ACC112 (cell line): ENCODE results near the gene C1QTNF1.

ENCODE experiments used
- H2AFZ ChIP-seq: fragments of 200-600 bp; sonication (generic); one replicate; pipeline ENCODE4 v1.6.0; 2017; ENCODE audit warnings: antibody characterized with exemption, low read length; ENCODE audit not compliant: unreplicated experiment
- H3K27ac ChIP-seq: fragments of 200-600 bp; sonication (generic); 2 replicates; pipeline ENCODE4 v1.5.1; 2014; ENCODE audit warnings: low read depth, mild to moderate bottlenecking, antibody characterized with exemption, low read length, moderate library complexity
- H3K27me3 ChIP-seq: fragments of 200-600 bp; sonication (generic); 2 replicates; pipeline ENCODE4 v1.6.1; 2014; ENCODE audit warnings: mild to moderate bottlenecking, antibody characterized with exemption, low read length, moderate library complexity, mixed read lengths; ENCODE audit not compliant: insufficient read depth
- H3K36me3 ChIP-seq: fragments of 200-600 bp; sonication (generic); 2 replicates; pipeline ENCODE4 v1.6.1; 2016; ENCODE audit warnings: mild to moderate bottlenecking, antibody characterized with exemption, low read length, moderate library complexity, mixed read lengths; ENCODE audit not compliant: insufficient read depth
- H3K4me1 ChIP-seq: fragments of 200-600 bp; sonication (generic); one replicate; pipeline ENCODE4 v1.6.1; 2016; ENCODE audit warnings: low read length, mixed read lengths; ENCODE audit not compliant: insufficient read depth, unreplicated experiment, control insufficient read depth
- H3K4me3 ChIP-seq: fragments of 200-600 bp; sonication (generic); 2 replicates; pipeline ENCODE4 v1.5.1; 2014; ENCODE audit warnings: mild to moderate bottlenecking, low read depth, low read length
- H3K79me2 ChIP-seq: fragments of 200-600 bp; sonication (generic); one replicate; pipeline ENCODE4 v1.6.0; 2016; ENCODE audit warnings: low read length; ENCODE audit not compliant: control insufficient read depth, unreplicated experiment, insufficient read depth

The C1QTNF1 gene

GRCh38 chr17:79092567-79092966 lies 68.6 kb downstream of the C1QTNF1 start:
- Histone ChIP-seq H3K27me3 (peaks cover 22% of the 10 kb centered on the region), H3K4me1 (no peaks in the 10 kb centered on the region), H3K79me2 (no peaks in the 10 kb centered on the region), H3K27ac (no peak overlapping the region), H3K4me3 (no peak overlapping the region), H2AFZ (no peak overlapping the region), H3K36me3 (no peaks in the 10 kb centered on the region)

- no peak overlapping the region for H2AFZ ChIP-seq
- peaks cover 29% of the 10 kb centered on the region for H3K27me3 ChIP-seq
- no peak overlapping the region for H3K27ac ChIP-seq
- no peaks in the 10 kb centered on the region for H3K4me1 ChIP-seq
- no peak overlapping the region for H3K4me3 ChIP-seq
- no peaks in the 10 kb centered on the region for H3K79me2 ChIP-seq
- no peaks in the 10 kb centered on the region for H3K36me3 ChIP-seq
Observed at GRCh38 chr17:79093270-79093669, 69.3 kb downstream of the C1QTNF1 start.

GRCh38 chr17:79094261-79094660 lies 70.3 kb downstream of the C1QTNF1 start:
- Histone ChIP-seq H3K27me3 (peaks cover 38% of the 10 kb centered on the region), H3K4me3 (no peak overlapping the region), H3K36me3 (no peaks in the 10 kb centered on the region), H3K79me2 (no peaks in the 10 kb centered on the region), H2AFZ (no peak overlapping the region), H3K4me1 (no peaks in the 10 kb centered on the region), H3K27ac (no peak overlapping the region)

GRCh38 chr17:79095345-79096055 lies 71.5 kb downstream of the C1QTNF1 start:
- no peak overlapping the region for H2AFZ ChIP-seq
- no peaks in the 10 kb centered on the region for H3K79me2 ChIP-seq
- H3K27ac ChIP-seq: no peak overlapping the region
- no peak overlapping the region for H3K4me3 ChIP-seq
- H3K36me3 ChIP-seq: no peaks in the 10 kb centered on the region
- H3K27me3 ChIP-seq: peaks cover 51% of the 10 kb centered on the region
- H3K4me1 ChIP-seq: no peaks in the 10 kb centered on the region

DNA sequence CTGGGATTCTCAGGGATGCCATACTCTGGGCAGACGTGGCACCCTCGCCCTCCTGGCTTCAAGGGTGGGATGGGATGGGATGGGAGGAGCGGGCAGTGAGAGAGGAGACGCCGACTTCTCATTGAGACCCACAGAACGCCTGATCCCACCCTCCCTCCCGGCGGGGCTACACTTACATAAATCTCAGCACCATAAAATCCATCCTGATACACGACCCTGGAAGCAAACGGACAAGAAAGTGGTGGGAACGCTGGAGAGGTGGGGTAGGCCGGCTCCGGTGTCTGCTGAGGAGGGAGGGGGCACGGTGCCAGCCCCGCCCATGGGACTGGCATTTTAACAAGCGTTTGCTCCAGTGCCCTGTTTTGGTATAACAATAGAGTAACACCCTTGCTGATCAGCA lies 72.5 kb downstream of the C1QTNF1 start:
- no peak overlapping the region for H2AFZ ChIP-seq

GRCh38 chr17:79097226-79098055 lies 73.5 kb downstream of the C1QTNF1 start:
- no peak overlapping the region for H3K4me3 ChIP-seq
- H3K27ac ChIP-seq: no peak overlapping the region
- H3K27me3 ChIP-seq: peaks cover 70% of the 10 kb centered on the region

More for the DNA sequence above, 72.5 kb downstream of the C1QTNF1 start:
- Histone ChIP-seq H3K27me3 (peaks cover 61% of the 10 kb centered on the region), H3K79me2 (no peaks in the 10 kb centered on the region), H3K4me3 (no peak overlapping the region), H3K27ac (no peak overlapping the region), H3K4me1 (no peaks in the 10 kb centered on the region), H3K36me3 (no peaks in the 10 kb centered on the region)

DNA sequence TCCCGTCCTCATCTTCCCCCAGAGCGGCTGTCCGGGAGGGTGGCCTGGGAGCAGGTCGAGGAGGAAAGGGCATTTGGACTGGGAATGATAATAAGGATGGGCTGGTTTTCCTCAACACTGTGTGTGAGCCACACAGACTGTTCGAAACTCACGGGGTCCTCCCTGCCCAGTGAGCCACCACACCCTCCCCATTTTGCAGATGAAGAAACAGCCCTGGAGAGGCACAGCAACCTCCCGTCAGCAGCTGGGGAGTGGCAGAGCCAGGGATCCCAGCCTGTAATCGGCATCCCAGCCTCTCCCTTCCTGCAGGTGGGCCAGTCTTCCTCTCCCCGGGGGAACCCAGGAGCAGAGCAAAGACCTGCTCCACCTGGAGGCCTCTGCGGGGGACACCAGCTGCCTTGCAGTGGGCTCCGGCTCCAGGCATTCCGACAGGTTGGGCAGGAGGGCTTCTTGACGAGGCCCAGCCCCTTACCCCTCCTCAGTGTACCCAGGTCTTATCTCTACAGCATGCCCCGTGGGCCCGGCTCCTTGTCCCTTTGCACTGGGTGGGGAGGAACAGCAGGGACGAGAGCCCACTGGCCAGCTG lies 74.4 kb downstream of the C1QTNF1 start:
- Histone ChIP-seq H2AFZ (no peak overlapping the region), H3K36me3 (no peaks in the 10 kb centered on the region), H3K4me3 (no peak overlapping the region), H3K27ac (no peak overlapping the region), H3K27me3 (peaks cover 78% of the 10 kb centered on the region), H3K4me1 (no peaks in the 10 kb centered on the region), H3K79me2 (no peaks in the 10 kb centered on the region)

More at GRCh38 chr17:79097226-79098055, 73.5 kb downstream of the C1QTNF1 start:
- Histone ChIP-seq H3K4me1 (no peaks in the 10 kb centered on the region), H3K79me2 (no peaks in the 10 kb centered on the region), H2AFZ (no peak overlapping the region), H3K36me3 (no peaks in the 10 kb centered on the region)
